GM12878 (cell line): Measurements from ENCODE around the gene EPB41L4B. TPM values are rescaled to one million over a fixed set of nuclear protein-coding genes. Genes with fewer than 3 reads are reported as not detected.

Source experiments
- ATAC-seq: fragments of 200-7000 bp; cut with Tn5 transposase; 3 replicates; pipeline ENCODE4 v1.9.1; 2020; ENCODE audit warnings: mild to moderate bottlenecking, moderate library complexity
- BruUV-seq: library from RNA; stranded (reverse); fragments of 400-500 nt; replicated peaks from 2 replicates; lab custom pipeline; 2021; lab: Mats Ljungman, UMichigan
- CTCF ChIA-PET: fragments of 300-600 bp; sonication (Branson Sonifier 250); formaldehyde crosslinking; extraction: SDS; loops from one replicate; lab custom pipeline; 2021; ENCODE audit warnings: inconsistent platforms; lab: Yijun Ruan, JAX
- POLR2A ChIA-PET: fragments of 350-600 bp; formaldehyde crosslinking; extraction: SDS; loops from one replicate; lab custom pipeline; 2021; ENCODE audit warnings: inconsistent platforms; lab: Charles Lee
- RAD21 ChIA-PET: fragments of 300-600 bp; sonication (Branson Sonifier 250); formaldehyde crosslinking; loops from one replicate; lab custom pipeline; 2023; ENCODE audit warnings: antibody characterized with exemption; ENCODE audit not compliant: unreplicated experiment; lab: Charles Lee
- SMC1A ChIA-PET: fragments of 300-600 bp; sonication (Branson Sonifier 250); formaldehyde crosslinking; loops from one replicate; lab custom pipeline; 2023; ENCODE audit not compliant: unreplicated experiment, uncharacterized antibody; lab: Charles Lee
- DNase-seq: peaks from one replicate; pipeline ENCODE4 v3.0.0-alpha.2; 2011; ENCODE audit warnings: low read depth, low spot score
- FAIRE-seq: peaks from 3 replicates; lab custom pipeline; 2011; peaks lifted over from hg19 to GRCh38; lab: Jason Lieb, UNC
- H2AFZ ChIP-seq: 2 replicates; pipeline ENCODE4 v1.6.0; 2011; ENCODE audit warnings: low read depth, low read length, control low read depth; ENCODE audit not compliant: control insufficient read depth
- H3K27ac ChIP-seq: 2 replicates; pipeline ENCODE4 v1.5.1; 2011; ENCODE audit warnings: control low read depth; ENCODE audit not compliant: control insufficient read depth, insufficient read depth
- H3K27me3 ChIP-seq, 2 experiments: replicated peaks in 1 of 2; 2 replicates each; pipeline versions ENCODE4 v1.6.0 to v1.6.1; 2011; ENCODE audit warnings: low read length in 1 of 2; ENCODE audit not compliant: control insufficient read depth in 2 of 2, insufficient read depth in 2 of 2
- H3K36me3 ChIP-seq, 2 experiments: 2 replicates each; pipeline ENCODE4 v1.5.1; 2011; ENCODE audit warnings: low read length in 1 of 2; ENCODE audit not compliant: control insufficient read depth in 2 of 2, insufficient read depth in 2 of 2
- H3K4me1 ChIP-seq: 2 replicates; pipeline ENCODE4 v1.6.1; 2011; ENCODE audit warnings: mild to moderate bottlenecking, low read length, moderate library complexity, mixed read lengths; ENCODE audit not compliant: control insufficient read depth, insufficient read depth
- H3K4me2 ChIP-seq: 2 replicates; pipeline ENCODE4 v1.6.0; 2011; ENCODE audit warnings: control low read depth; ENCODE audit not compliant: control insufficient read depth, insufficient read depth
- H3K4me3 ChIP-seq: fragments of 200-600 bp; sonication (generic); 2 replicates; pipeline ENCODE4 v1.5.1; 2016
- H3K79me2 ChIP-seq: 2 replicates; pipeline ENCODE4 v1.6.0; 2011; ENCODE audit warnings: low read length; ENCODE audit not compliant: control insufficient read depth, insufficient read depth
- H3K9ac ChIP-seq: 2 replicates; pipeline ENCODE4 v1.8.0; 2011; ENCODE audit warnings: low read length, control low read depth, mixed read lengths; ENCODE audit not compliant: control insufficient read depth, insufficient read depth
- H3K9me3 ChIP-seq: replicated peaks from 3 replicates; pipeline ENCODE4 v1.5.1; 2011; ENCODE audit warnings: mild to moderate bottlenecking, low read length; ENCODE audit not compliant: control insufficient read depth, insufficient read depth
- H4K20me1 ChIP-seq: 2 replicates; pipeline ENCODE4 v1.6.0; 2011; ENCODE audit not compliant: control insufficient read depth, insufficient read depth
- BCL11A ChIP-seq: IDR thresholded peaks from 2 replicates; pipeline ENCODE4 v1.6.1; 2011; ENCODE audit warnings: low read depth, low read length
- RB1 ChIP-seq: fragments of 450-650 bp; formaldehyde crosslinking; IDR thresholded peaks from 2 replicates; pipeline ENCODE4 v1.6.1; 2017; ENCODE audit warnings: mild to moderate bottlenecking, borderline replicate concordance
- RUNX3 ChIP-seq: IDR thresholded peaks from 2 replicates; pipeline ENCODE4 v1.6.1; 2012; ENCODE audit warnings: low read length, inconsistent platforms
- SIN3A ChIP-seq: IDR thresholded peaks from 2 replicates; pipeline ENCODE4 v1.6.1; 2012; ENCODE audit warnings: low read depth, low read length, improper control_type of control experiment
- TAF1 ChIP-seq: IDR thresholded peaks from 2 replicates; pipeline ENCODE4 v1.6.1; 2011; ENCODE audit warnings: mild to moderate bottlenecking, low read depth, low read length, borderline replicate concordance
- ZBTB4 ChIP-seq: fragments of 450-650 bp; formaldehyde crosslinking; IDR thresholded peaks from 2 replicates; pipeline ENCODE4 v1.4.0; 2022; ENCODE audit warnings: mild to moderate bottlenecking, moderate library complexity
- ZNF274 ChIP-seq: IDR thresholded peaks from one replicate; pipeline ENCODE4 v1.8.0; 2011; ENCODE audit not compliant: insufficient read length, insufficient read depth
- WGBS: methylation state at CpG from one replicate; pipeline ENCODE4 v1.1.6; 2016; ENCODE audit warnings: low lambda C conversion rate; ENCODE audit not compliant: insufficient replicate concordance, insufficient coverage; ENCODE audit errors: missing lambda C conversion rate; 5-methylcytosine and 5-hydroxymethylcytosine counted together
- in situ Hi-C: fragments of 300-500 bp; cut with MboI; formaldehyde crosslinking; loops from 9 replicates; pipeline ENCODE4 v1.14.3; 2018; ENCODE audit warnings: mixed read lengths
- intact Hi-C: fragments of 100-400 bp; cut with micrococcal nuclease; formaldehyde crosslinking; loops from one replicate; pipeline ENCODE4 v1.14.2; 2022; ENCODE audit not compliant: unreplicated experiment
- polyA plus RNA-seq, 11 experiments: library from polyadenylated mRNA; depleted of rRNA in 4 of 11; unstranded in 6 of 11; stranded (reverse) in 5 of 11; fragments of >200 nt; fragmentation: Nextera tagmentation in 4 of 11; fragmentation: Illumina TruSeq in 1 of 11; extraction: Ambion mirVana in 4 of 11; extraction: Trizol in 1 of 11; gene quantifications; 1 replicate in 1 of 11; 2 replicates in 10 of 11; pipeline versions ENCODE4 v1.2.1 to v1.2.3, GENCODE V29; 2011 to 2016; ENCODE audit warnings: inconsistent platforms in 2 of 11, missing spikeins in 2 of 11, low read depth in 1 of 11
- total RNA-seq, 4 experiments: library from RNA; depleted of rRNA in 3 of 4; stranded (reverse); fragments of >200 nt in 3 of 4; fragmentation: Illumina TruSeq in 1 of 4; extraction: Trizol in 1 of 4; gene quantifications; 2 replicates each; pipeline versions ENCODE4 v1.2.1 to v1.2.3, GENCODE V29; 2013 to 2021

The EPB41L4B gene
- total and polyA plus RNA-seq, 10 of the 15 experiments (the other 5 are each of a cell fraction or from before 2014, with no cell fraction given): 0.04 to 0.75 (median 0.13) TPM; not detected in 1

DNA sequence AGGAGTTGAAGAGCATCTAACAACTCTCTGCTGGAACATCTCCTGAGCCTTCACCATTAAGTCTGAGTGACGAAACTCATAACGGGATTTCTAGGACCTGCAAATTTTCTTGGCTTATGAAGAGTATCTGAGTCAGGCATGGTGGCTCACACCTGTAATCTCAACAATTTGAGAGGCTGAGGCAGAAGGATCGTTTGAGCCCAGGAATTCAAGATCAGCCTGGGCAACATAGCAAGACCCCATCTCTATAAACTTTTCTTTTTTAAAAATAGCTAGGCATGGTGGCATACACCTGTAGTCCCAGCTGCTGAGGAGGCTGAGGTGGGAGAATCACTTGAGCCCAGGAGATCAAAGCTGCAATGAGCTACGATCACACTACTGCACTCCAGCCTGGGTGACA, 48.8 kb downstream of the EPB41L4B start:
- WGBS: 41% methylated on average over 4 of the region's 4 CpGs
- H4K20me1 ChIP-seq: no peaks in the 10 kb centered on the region
- no peaks in the 10 kb centered on the region for H3K79me2 ChIP-seq
- no peaks in the 10 kb centered on the region for H3K4me1 ChIP-seq
- H3K36me3 ChIP-seq: no peaks in the 10 kb centered on the region
- SMC1A ChIA-PET: no interaction called here
- TF ChIP-seq RB1: no peak
- no peak for TF ChIP-seq TAF1
- no peak for TF ChIP-seq ZBTB4 (CRISPR knock-in tag)
- TF ChIP-seq ZNF274: no peak
- TF ChIP-seq BCL11A: no peak
- no peak for TF ChIP-seq SIN3A
- TF ChIP-seq RUNX3: no peak
- TF ChIP-seq, all 136 proteins: peak for 0
- Histone ChIP-seq H2AFZ (no peak overlapping the region), H3K4me2 (no peak overlapping the region), H3K9me3 (no peaks in the 10 kb centered on the region; the same call in 2 of the 3 replicates), H3K4me3 (no peak overlapping the region), H3K27ac (no peak overlapping the region), H3K9ac (no peak overlapping the region), H3K27me3 (no peaks in the 10 kb centered on the region)
- ChIA-PET CTCF (interaction anchor here (1.2 kb wide), 1 partner anchor 46 kb away, joined by 3 read pairs; no protein-coding TSS in a partner anchor), POLR2A (no interaction called here), RAD21 (no interaction called here)
- FAIRE-seq: no peak
- no peak for DNase-seq
- intact Hi-C loops (no loop called here), in situ Hi-C loops (no loop called here)
- BruUV-seq: no TSS peak
- no peak for ATAC-seq
